Right ventricle myocardium superior (tissue), 1 donor: ENCODE measurements around the gene DEFB125. TPM values are rescaled to one million over a fixed set of nuclear protein-coding genes. Genes with fewer than 3 reads are reported as not detected.

Experiments
- ATAC-seq: fragments of 200-7000 bp; cut with Tn5 transposase; one replicate; pipeline ENCODE4 v1.9.1; 2020; ENCODE audit warnings: mild to moderate bottlenecking; ENCODE audit not compliant: poor library complexity
- DNase-seq: peaks from one replicate; pipeline ENCODE4 v3.0.0-alpha.2; 2020
- intact Hi-C: fragments of 100-400 bp; cut with DNase I; formaldehyde crosslinking; loops from one replicate; pipeline ENCODE4 v1.11.2; 2022
- total RNA-seq: library from RNA; stranded (reverse); fragmentation: NEBNext Ultra II Directional; extraction: Animal tissue kit (Norgen Biotek cat#: 25700); gene quantifications from one replicate; pipeline ENCODE4 v1.2.1, GENCODE V29; 2021
- donor health status: DM: no; HTN: yes; CAD: no; lungs with severe emphysema.

The DEFB125 gene
- total RNA-seq, 1 donor from 2014 or later: not detected

- ATAC-seq (no peak), DNase-seq (no peak)
- intact Hi-C loops: no loop called here
Measured at GRCh38 chr20:137668-138490, 50.4 kb downstream of the DEFB125 start.

GRCh38 chr20:142290-142689, 54.8 kb downstream of the DEFB125 start, which contains the start of gene DEFB126:
TSS of gene DEFB126 (plus strand) at chr20:142590. CDS start at chr20:142629, 39 bp downstream.
- intact Hi-C loops: no loop called here
- no peak for DNase-seq
- no peak for ATAC-seq

GRCh38 chr20:145877-146276, 58.4 kb downstream of the DEFB125 start:
- intact Hi-C loops: no loop called here
- DNase-seq: no peak
- ATAC-seq: no peak

Other genes with a start within 250 kb of the DEFB125 start
- not detected for gene DEFB126, start 54.9 kb downstream of the DEFB125 start, total RNA-seq
- not detected for gene DEFB127, start 69.8 kb downstream of the DEFB125 start, total RNA-seq
- not detected for gene DEFB128, start 102.0 kb downstream of the DEFB125 start, total RNA-seq
- gene DEFB129, start 139.6 kb downstream of the DEFB125 start, total RNA-seq: not detected
- gene DEFB132, start 170.1 kb downstream of the DEFB125 start, total RNA-seq: not detected
- 4.6 TPM for gene C20orf96, start 203.1 kb downstream of the DEFB125 start, total RNA-seq
- 11.8 TPM for gene ZCCHC3, start 209.9 kb downstream of the DEFB125 start, total RNA-seq
- 16.2 TPM for gene SOX12, start 237.9 kb downstream of the DEFB125 start, total RNA-seq